ENCODE data around the gene SQSTM1. TPM values are rescaled to one million over a fixed set of nuclear protein-coding genes. Genes with fewer than 3 reads are reported as not detected.

Gene SQSTM1
- total and polyA plus RNA-seq, 4 donors: 127 to 330 (median 256) TPM

- Histone ChIP-seq H3K4me3 (ENCODE audit: low read depth in 1 of 3, low read length in 3 of 3) (no peak overlapping the region), H3K9me3 (ENCODE audit: control insufficient read depth in 4 of 4, low read length in 3 of 4) (no peaks in the 10 kb centered on the region), H3K36me3 (ENCODE audit: control insufficient read depth in 4 of 4, insufficient read depth in 3 of 4, low read depth in 1 of 4, low read length in 3 of 4) (peaks cover 19 to 31% (median 25%) of the 10 kb centered on the region in 4 donors), H3K4me1 (ENCODE audit: control insufficient read depth in 4 of 4, insufficient read depth in 4 of 4, low read length in 3 of 4) (peaks cover 14 to 57% (median 34%) of the 10 kb centered on the region in 4 donors), H3K9ac (ENCODE audit: low read depth in 1 of 2, low read length in 2 of 2) (no peak overlapping the region), H3K27me3 (ENCODE audit: control insufficient read depth in 4 of 4, insufficient read depth in 4 of 4, low read length in 3 of 4) (no peaks in the 10 kb centered on the region), H3K27ac (ENCODE audit: low read depth in 1 of 2, low read length in 2 of 2) (no peak overlapping the region)
- WGBS: 95% methylated on average over 36 of the region's 36 CpGs
- TF ChIP-seq GABPA (IDR thresholded peaks at IDR 0.05 in 1 of 2, conservative IDR thresholded peaks at IDR 0.05 in 1 of 2) (no peak), ATF3 (IDR thresholded peaks at IDR 0.05) (no peak), SP1 (IDR thresholded peaks at IDR 0.05) (no peak), NR2F2 (IDR thresholded peaks at IDR 0.05) (no peak), FOXA2 (IDR thresholded peaks at IDR 0.05) (no peak), JUND (IDR thresholded peaks at IDR 0.05) (no peak), TAF1 (conservative IDR thresholded peaks at IDR 0.05) (no peak), EGR1 (IDR thresholded peaks at IDR 0.05; ENCODE audit: low read depth in 2 of 2) (no peak), YY1 (IDR thresholded peaks at IDR 0.05) (no peak), HNF4A (conservative IDR thresholded peaks at IDR 0.05) (no peak), MAX (IDR thresholded peaks at IDR 0.05) (no peak), RXRA (IDR thresholded peaks at IDR 0.05) (no peak), HNF4G (IDR thresholded peaks at IDR 0.05) (no peak), FOXA1 (IDR thresholded peaks at IDR 0.05) (no peak), REST (IDR thresholded peaks at IDR 0.05) (no peak), ZBTB33 (IDR thresholded peaks at IDR 0.05) (no peak), RAD21 (IDR thresholded peaks at IDR 0.05) (no peak), CTCF (IDR thresholded peaks at IDR 0.05; ENCODE audit: low read depth, low read length, missing input control) (no peak)
- DNase-seq (ENCODE audit: low spot score): no peak
Observed at GRCh38 chr5:179798771-179799643, 21.7 kb upstream of the SQSTM1 start.

All from liver (tissue), 9 donors.